Progenitor cell of endocrine pancreas (in vitro differentiated cells): Measurements from ENCODE around the gene COX6B2. TPM values are rescaled to one million over a fixed set of nuclear protein-coding genes. Genes with fewer than 3 reads are reported as not detected.
A peak's percentile ranks its signal among the peaks of the same experiment; 100 is the strongest.

Source experiments
- DNase-seq: peaks from one replicate; pipeline ENCODE4 v3.0.0; 2021; ENCODE audit warnings: low spot score; ENCODE audit not compliant: unreplicated experiment
- H3K27ac Mint-ChIP-seq: 2 replicates; pipeline ENCODE4 v1.8.0; 2021; ENCODE audit warnings: mild to moderate bottlenecking, moderate library complexity, mixed read lengths
- H3K27me3 Mint-ChIP-seq: 2 replicates; pipeline ENCODE4 v1.8.0; 2021; ENCODE audit warnings: mixed read lengths
- H3K36me3 Mint-ChIP-seq: 2 replicates; pipeline ENCODE4 v1.8.0; 2022; ENCODE audit warnings: mixed read lengths; ENCODE audit not compliant: insufficient read depth
- H3K4me1 Mint-ChIP-seq: 2 replicates; pipeline ENCODE4 v1.8.0; 2021; ENCODE audit warnings: low read depth, mixed read lengths
- H3K4me3 Mint-ChIP-seq: 2 replicates; pipeline ENCODE4 v1.8.0; 2021; ENCODE audit warnings: low read depth, mild to moderate bottlenecking, moderate library complexity, mixed read lengths
- H3K9me3 Mint-ChIP-seq: 2 replicates; pipeline ENCODE4 v1.8.0; 2021; ENCODE audit warnings: low read depth, mixed read lengths
- total RNA-seq: library from RNA; stranded (reverse); gene quantifications from 2 replicates; pipeline ENCODE4 v1.2.1, GENCODE V29; 2021
- TF ChIP-seq, protein P1 (sequence below): fragments of 200-600 bp; sonication (generic); IDR thresholded peaks from one replicate; pipeline ENCODE4 v1.5.0; 2021; ENCODE audit warnings: antibody characterized with exemption, mild to moderate bottlenecking; ENCODE audit not compliant: unreplicated experiment

The COX6B2 gene
- total RNA-seq, 1 donor from 2014 or later, result not detected

DNA sequence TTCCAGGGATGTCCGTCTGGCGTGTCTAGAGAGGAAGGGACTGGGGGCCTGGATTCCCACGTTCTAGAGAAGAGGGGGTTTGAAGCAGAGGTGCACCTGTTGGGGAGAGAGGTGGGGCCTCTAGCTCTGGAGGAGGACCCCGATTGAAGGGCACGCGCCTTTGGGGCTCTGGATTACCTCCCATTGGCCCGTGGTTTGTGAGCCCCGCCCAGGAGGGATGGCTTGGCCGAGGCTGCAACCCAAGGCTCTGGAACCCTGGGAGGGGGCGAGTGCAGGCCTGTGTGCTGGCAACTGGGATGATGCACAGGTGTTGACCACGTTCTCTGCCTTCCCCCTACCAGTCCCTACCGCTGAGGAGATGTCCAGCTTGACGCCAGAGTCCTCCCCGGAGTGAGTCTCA is 49.5 kb downstream of the COX6B2 start:
- Mint-ChIP-seq H3K4me1 (no peaks in the 10 kb centered on the region), H3K9me3 (no peaks in the 10 kb centered on the region), H3K36me3 (peaks cover 16% of the 10 kb centered on the region), H3K27me3 (no peaks in the 10 kb centered on the region), H3K4me3 (no peak overlapping the region), H3K27ac (no peak overlapping the region)
- TF ChIP-seq, protein P1, sequence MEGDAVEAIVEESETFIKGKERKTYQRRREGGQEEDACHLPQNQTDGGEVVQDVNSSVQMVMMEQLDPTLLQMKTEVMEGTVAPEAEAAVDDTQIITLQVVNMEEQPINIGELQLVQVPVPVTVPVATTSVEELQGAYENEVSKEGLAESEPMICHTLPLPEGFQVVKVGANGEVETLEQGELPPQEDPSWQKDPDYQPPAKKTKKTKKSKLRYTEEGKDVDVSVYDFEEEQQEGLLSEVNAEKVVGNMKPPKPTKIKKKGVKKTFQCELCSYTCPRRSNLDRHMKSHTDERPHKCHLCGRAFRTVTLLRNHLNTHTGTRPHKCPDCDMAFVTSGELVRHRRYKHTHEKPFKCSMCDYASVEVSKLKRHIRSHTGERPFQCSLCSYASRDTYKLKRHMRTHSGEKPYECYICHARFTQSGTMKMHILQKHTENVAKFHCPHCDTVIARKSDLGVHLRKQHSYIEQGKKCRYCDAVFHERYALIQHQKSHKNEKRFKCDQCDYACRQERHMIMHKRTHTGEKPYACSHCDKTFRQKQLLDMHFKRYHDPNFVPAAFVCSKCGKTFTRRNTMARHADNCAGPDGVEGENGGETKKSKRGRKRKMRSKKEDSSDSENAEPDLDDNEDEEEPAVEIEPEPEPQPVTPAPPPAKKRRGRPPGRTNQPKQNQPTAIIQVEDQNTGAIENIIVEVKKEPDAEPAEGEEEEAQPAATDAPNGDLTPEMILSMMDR, result no peak
- DNase-seq, result no peak

DNA sequence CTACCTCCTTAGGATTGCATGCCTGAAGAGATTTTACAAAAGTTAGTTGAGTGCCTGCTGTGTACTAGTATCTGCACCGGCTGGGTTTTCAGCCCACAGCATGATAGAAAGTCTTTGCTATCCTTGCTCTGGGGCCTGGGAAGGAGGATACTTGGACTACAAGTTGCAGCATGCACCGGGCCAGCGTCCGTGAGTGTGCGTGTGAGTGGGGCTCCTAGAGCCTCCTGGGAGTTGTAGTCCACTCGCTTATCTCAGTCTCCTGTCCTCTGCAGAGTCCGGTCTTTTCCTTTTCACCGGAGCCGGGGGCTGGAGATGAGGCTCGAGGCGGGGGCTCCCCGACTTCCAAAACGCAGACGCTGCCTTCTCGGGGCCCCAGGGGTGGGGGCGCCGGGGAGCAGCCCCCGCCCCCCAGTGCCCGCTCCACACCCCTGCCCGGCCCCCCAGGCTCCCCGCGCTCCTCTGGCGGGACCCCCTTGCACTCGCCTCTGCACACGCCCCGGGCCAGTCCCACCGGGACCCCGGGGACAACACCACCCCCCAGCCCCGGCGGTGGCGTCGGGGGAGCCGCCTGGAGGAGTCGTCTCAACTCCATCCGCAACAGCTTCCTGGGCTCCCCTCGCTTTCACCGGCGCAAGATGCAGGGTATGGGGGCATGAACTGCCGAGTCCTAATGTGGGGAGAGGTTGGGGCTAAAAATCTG is 50.1 kb downstream of the COX6B2 start:
- TF ChIP-seq, protein P1, result no peak
- DNase-seq, result no peak
- no peak overlapping the region for H3K27ac Mint-ChIP-seq

DNA sequence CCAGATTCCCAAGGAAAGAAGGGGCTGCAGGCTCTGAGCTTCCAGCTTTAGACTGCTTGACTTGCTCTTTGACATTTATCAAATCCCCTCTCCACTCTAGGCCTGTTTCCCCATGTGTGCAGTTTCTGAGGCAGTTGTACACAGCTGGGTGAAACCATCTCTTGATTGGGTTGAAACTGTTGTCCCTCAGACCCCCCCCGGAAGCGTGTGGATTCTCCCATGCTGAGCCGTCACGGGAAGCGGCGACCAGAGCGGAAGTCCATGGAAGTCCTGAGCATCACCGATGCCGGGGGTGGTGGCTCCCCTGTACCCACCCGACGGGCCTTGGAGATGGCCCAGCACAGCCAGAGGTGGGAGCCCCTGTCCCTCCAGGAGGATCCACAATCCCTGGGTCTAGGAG is 51.0 kb downstream of the COX6B2 start:
- H3K4me3 Mint-ChIP-seq, result no peak overlapping the region
- H3K4me1 Mint-ChIP-seq, result no peaks in the 10 kb centered on the region
- no peaks in the 10 kb centered on the region for H3K9me3 Mint-ChIP-seq
- H3K27ac Mint-ChIP-seq, result no peak overlapping the region
- TF ChIP-seq, protein P1, result no peak
- peaks cover 17% of the 10 kb centered on the region for H3K36me3 Mint-ChIP-seq
- no peaks in the 10 kb centered on the region for H3K27me3 Mint-ChIP-seq
- DNase-seq, result no peak

More for the DNA sequence above, 50.1 kb downstream of the COX6B2 start:
- H3K4me3 Mint-ChIP-seq, result no peak overlapping the region
- H3K36me3 Mint-ChIP-seq, result peaks cover 19% of the 10 kb centered on the region
- no peaks in the 10 kb centered on the region for H3K9me3 Mint-ChIP-seq
- no peaks in the 10 kb centered on the region for H3K4me1 Mint-ChIP-seq
- no peaks in the 10 kb centered on the region for H3K27me3 Mint-ChIP-seq

DNA sequence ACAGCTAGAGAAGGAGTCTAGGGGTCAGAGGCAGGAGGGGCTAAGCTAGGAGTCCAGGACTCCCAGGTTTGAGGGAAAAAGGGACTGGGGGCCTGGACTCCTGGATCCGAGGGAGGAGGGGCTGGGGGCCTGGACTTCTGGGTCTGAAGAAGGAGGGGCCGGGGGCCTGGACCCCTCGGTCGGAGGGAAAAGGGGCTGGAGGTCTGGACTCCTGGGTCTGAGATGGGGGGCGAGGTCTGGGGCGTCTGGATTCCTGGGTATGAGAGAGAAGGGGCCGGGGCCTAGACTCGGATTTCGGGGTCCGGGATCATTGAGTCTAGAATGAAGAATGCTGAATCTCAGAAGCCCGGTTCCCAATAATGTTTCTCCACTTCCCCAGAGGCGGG is 52.2 kb downstream of the COX6B2 start:
- Mint-ChIP-seq H3K4me1 (no peaks in the 10 kb centered on the region), H3K36me3 (peaks cover 17% of the 10 kb centered on the region)

DNA sequence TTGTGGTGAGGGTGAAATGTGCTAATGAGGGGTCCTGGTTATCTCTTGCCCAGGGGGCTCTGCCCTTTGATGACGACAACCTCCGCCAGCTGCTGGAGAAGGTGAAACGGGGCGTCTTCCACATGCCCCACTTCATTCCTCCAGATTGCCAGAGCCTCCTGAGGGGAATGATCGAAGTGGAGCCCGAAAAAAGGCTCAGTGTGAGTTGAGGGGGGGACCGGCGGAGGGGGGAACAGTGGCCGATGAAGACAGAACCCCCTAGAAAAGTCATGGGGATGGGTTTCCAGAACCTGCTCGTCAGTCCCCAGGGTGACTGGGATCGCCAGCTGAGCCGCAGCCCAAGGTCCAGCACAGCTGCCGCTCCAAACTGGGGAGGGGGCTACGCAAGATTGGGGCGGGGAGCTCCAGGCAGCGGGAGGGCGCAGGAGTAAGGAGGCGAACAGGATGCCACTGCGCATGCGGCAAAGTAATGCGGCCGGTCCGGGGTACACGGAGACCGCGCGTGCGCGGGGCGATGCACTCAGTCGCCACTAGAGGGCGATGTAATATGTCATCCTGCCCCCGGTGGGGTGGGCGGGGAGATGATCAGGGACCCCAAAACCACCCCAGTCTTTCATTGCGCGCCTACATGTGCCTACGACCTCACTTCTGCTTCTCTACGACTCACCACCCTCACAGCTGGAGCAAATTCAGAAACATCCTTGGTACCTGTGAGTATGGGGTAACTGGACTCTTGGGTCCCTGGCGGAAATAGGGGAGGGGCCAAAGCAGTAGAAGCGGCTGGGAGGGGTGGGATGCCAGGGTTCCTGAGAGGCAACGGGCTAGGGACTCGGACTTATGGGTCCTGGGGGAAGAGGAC is 52.8 kb downstream of the COX6B2 start:
- Mint-ChIP-seq H3K36me3 (peaks cover 17% of the 10 kb centered on the region), H3K9me3 (no peaks in the 10 kb centered on the region), H3K4me3 (peak overlapping the region; percentile 31), H3K27me3 (no peaks in the 10 kb centered on the region), H3K27ac (no peak overlapping the region), H3K4me1 (no peaks in the 10 kb centered on the region)
- TF ChIP-seq, protein P1, result peak; percentile 96
- DNase-seq, result peak; percentile 86

More for the DNA sequence above, 52.2 kb downstream of the COX6B2 start:
- Mint-ChIP-seq H3K9me3 (no peaks in the 10 kb centered on the region), H3K27me3 (no peaks in the 10 kb centered on the region), H3K27ac (no peak overlapping the region), H3K4me3 (no peak overlapping the region)
- DNase-seq, result no peak
- TF ChIP-seq, protein P1, result no peak
